NOMO-1 (cell line): ENCODE results near the gene TXNRD3.

ENCODE experiments used
- DNase-seq, 2 experiments: peaks; one replicate each; lab custom pipeline; 2025; ENCODE audit not compliant: unreplicated experiment in 2 of 2; lab: John Stamatoyannopoulos, UW

The TXNRD3 gene

DNA sequence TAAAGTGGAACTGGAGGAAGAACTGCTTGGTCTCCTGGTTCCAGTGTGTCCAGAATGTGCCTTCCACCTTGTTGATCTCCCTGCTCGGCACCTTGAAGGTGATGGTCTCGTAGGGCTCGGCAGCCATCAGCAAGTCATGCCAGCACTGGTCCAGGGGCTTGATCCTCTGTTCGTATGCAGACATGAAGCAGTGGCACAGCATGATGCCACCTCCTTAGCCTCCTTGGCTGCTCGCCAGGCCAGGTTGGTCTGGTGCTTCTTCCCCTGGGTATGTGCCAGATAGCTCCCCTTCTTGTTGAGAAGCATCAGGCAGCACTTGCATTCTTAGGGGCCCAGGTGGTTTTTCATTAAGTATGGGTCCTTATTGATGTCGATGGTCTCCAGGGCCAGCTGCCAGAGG, 17.8 kb upstream of the TXNRD3 start:
- no peak for DNase-seq

GRCh38 chr3:126672340-126672739, 17.4 kb upstream of the TXNRD3 start:
- DNase-seq, result no peak

DNA sequence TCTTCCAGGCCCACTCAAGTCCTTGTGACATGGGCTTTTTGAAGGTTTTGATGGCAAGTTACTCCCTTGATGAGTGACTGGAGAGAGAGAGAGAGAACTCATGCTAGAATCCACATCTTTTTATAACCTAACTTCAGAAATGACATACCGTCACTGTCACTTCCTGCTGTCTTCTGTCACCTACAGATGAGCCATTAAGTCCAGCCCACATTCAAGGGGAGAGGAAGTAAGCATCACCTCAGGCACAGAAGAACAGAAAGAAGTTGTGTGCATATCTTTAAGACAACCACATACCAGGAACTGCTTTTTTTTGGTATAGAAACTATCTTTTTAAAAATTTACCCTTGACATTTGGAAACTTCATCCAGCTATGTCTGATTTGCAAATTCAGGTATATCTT, 16.6 kb upstream of the TXNRD3 start:
- DNase-seq, result peak in 1 of 2 experiments; percentile 27

- no peak for DNase-seq
These were observed 13.8 kb upstream of the TXNRD3 start for GRCh38 chr3:126668450-126669401.

DNA sequence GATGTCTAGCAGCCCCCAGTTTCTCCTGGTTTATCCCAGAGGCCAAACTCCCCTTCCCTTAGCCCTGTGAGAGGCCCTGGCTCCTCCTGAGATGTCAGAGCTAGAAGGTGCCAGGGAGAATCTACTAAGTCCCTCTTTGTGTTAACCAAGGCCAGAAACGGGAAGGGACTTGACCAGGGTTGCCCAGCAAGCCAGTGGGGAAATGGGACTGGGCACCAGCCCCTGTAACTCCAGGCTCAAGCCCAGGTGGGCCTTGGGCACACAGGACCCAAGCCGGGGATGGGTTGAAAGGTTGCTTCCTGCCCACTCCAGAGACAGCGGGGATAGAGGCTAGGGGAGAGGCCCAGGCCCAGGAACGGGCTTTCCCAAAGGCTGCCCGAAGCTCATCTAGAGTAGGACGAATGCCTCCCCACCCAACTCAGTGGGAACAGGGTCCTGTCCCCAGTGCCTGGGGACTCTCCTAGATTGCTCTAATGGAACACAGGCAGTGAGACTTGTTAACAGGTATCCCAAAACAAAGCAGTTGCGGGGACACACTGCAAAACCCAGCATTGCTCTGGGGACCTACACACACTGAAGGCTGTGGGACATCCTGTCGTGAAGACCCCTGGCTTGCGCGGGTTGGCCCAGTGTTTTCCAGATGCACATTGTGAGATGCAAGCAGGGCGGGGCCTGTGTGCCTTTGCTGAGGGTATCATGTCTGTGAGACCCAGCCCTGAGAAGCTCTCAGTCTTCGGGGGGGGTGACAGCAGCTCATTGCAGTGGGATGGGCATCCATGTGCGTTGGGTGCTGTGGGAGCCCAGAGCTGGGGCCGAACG, 12.9 kb upstream of the TXNRD3 start:
- no peak for DNase-seq

DNA sequence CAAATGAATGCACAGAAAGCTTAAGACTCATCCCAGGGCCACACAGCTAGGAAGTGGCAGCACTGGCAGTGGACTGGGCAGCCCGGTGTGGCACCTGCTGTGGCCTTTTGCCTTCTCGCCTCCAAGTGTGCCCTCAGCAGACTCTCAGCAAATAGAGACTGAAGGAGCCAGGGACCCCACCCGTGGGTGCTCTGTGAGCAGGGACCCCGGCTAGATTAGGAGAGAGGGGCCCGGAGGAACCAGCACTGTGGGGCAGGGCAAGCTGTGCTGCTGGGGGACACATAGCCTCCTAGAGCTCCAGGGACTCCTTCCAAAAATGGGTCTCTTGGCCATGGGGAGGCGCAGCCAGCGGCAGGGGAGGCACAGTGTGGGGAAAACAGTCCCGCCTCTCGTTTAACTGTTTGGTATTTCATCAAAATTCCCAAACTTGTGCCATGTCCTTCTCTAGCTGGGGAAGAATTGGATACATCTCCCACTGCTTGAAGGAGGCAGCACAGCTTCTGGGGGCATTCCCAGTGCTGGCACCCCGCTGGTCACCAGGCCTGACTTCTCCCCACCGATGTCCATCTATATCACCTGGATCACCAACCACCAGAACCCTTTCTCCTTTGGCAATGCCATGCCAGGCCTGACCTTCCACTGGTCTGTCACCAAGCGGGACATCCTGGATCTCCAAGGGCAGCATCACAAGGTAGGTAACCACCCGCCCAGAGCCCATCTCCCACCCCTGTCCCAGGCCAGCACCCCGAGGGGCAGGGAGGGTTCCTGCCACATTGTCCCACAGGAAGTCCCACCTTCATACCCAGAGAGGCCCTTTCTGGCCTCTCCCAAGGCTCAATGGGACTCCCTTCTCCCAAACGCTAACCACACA, 12.0 kb upstream of the TXNRD3 start:
- no peak for DNase-seq

DNA sequence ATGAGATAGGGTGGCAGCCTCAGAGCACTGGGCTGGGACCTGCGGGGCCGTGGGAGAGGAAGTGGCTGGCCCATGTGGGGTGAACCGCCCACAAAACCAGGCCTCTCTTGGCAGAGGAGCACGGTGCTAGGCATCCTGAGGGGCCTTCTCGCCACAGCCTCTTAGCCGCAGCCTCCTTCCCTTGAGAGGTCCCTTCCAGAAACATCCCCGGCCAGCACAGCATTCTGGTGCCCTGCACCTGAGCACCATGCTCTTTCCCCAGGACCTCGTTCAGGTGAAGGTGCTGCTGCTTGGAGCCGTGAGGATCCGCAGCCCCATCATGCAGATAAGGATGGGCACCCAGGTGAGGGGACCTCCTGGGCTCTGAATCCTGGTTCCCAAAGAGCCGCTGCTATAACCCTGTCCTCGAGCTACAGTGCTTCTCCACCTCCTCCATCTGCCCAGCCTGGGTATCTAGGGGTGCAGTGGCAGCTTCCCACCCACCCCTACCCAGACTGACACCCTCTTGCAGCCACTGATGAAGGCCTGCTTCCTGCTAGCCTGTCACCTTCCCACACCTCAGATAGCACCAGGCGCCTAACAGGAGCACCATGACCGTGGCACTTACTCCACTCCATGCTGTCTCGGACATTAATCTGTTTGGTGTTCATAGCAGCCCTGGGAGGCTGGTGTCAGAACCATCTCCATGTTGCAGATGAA, 11.2 kb upstream of the TXNRD3 start:
- DNase-seq, result no peak

GRCh38 chr3:126665221-126665936, 10.5 kb upstream of the TXNRD3 start:
- no peak for DNase-seq

DNA sequence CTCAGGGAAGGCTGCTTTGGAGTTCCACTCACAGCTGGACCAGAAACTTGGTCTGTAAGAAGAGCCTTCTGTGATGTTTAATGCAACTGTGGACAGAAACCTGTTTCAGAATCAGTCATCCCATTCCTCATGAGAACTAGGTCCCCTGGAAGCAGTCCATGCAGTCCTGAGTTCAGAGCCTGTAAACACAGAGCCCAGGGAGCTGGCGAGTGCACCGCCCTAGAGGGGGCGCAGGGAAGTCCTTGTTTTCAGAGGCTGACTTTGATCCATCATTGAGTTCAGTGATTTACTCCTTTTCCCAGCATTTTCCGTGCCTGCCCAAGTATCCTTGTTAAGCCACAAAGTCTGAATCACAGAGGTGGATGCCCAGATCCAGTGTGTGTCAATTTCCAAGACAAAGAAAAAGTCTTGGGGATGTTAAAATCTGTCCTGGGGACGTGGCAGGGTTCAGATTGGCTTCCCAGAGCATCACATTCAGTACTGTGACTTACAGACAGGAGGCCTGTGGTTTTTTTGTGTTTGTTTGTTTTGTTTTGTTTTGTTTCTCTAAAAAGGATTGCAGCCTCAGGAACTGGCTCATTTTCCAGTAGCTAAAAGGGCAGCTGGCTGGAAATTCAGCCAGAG, 9.8 kb upstream of the TXNRD3 start:
- no peak for DNase-seq

- no peak for DNase-seq
These were observed 8.8 kb upstream of the TXNRD3 start for GRCh38 chr3:126663750-126664149.

- DNase-seq, result no peak
These were observed 8.3 kb upstream of the TXNRD3 start for GRCh38 chr3:126663257-126663656.

- DNase-seq, result no peak
These were observed 6.8 kb upstream of the TXNRD3 start for GRCh38 chr3:126661532-126662364.

DNA sequence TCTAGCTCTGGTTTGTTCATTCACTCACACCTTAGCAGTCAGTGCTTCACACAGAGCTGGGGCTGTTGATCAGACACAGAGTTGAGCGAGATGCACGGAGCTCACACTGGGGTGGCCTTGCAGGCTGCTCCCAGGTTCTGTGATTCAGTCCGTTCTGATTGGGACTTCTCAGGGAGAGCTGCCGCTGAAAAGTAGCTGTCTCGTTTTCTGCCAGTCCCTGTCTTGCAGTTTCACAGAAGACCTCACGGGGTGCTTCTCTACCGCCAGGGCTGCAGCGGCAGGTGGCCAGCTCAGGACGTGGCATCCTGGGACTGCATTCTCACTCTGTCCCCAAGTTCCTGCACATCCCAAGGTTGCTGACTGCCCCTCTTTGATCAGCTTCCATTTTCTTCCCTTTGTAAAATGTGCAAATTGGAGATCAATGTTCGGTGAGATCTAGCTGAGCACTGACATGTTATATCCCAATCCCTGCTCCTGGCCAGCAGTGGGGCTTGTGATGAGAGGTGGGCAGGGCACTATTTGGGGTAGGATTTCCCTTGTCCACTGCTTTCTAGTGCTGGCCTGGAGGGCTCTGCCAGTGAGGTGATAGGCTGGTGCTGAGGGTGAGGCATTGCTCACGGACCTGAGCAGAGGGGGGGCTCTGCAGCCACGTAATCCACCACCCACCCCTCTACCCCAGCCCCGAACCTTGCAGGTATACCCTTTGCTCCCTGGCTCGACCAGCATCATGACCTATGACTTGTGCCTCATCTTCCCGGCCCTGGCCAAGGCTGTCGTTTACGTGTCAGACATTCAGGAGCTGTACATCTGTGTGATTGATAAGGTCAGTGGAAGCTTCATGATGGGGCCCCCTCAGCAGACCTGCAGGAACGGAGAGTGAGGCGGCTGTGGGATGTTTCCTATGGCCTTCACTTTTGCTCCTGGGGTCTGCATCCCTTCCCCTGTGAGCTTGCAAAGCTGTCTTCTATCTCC, 5.3 kb upstream of the TXNRD3 start:
- DNase-seq, result no peak

DNA sequence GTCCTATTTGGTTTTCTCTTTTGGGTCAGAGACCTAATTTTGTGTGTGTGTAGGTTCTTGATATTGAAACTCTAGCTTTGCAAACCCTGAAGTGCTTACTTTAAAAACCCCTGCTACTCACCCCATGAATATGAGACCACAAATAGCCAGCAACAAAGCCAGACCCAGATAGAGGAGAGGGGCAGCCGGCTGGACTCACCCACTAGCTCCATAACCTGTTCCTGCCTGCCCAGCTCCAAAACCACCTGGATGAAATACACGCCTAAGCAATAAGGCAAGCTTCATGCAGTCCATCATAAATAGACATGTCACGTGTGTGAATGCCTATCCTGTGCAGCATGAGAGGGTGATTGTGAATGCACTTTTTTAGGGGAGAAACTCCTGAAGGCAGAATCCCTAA, 3.7 kb upstream of the TXNRD3 start:
- no peak for DNase-seq

- no peak for DNase-seq
These were observed 3.0 kb upstream of the TXNRD3 start for GRCh38 chr3:126657901-126658300.

GRCh38 chr3:126656371-126657134, 1.6 kb upstream of the TXNRD3 start:
- DNase-seq, result no peak
